HepG2 (cell line): ENCODE measurements around the gene ZNF605. TPM values are rescaled to one million over a fixed set of nuclear protein-coding genes. Genes with fewer than 3 reads are reported as not detected.

Experiments
- CBFB ChIP-seq: sonication (generic); formaldehyde crosslinking; IDR thresholded peaks from 2 replicates; pipeline ENCODE4 v1.4.0; 2020; ENCODE audit warnings: missing genetic modification reagents
- FOXK2 ChIP-seq: fragments of 450-650 bp; IDR thresholded peaks from 2 replicates; pipeline ENCODE4 v1.6.1; 2016
- HDAC2 ChIP-seq: sonication (generic); formaldehyde crosslinking; IDR thresholded peaks from 2 replicates; pipeline ENCODE4 v1.4.0; 2020; ENCODE audit warnings: missing genetic modification reagents
- HMG20A ChIP-seq: IDR thresholded peaks from 2 replicates; pipeline ENCODE4 v1.6.1; 2016; ENCODE audit warnings: borderline replicate concordance
- HNRNPL ChIP-seq: fragments of 200-400 bp; formaldehyde crosslinking; IDR thresholded peaks from 2 replicates; pipeline ENCODE4 v1.6.1; 2017; ENCODE audit warnings: mild to moderate bottlenecking, low read depth, low read length
- NCOR1 ChIP-seq: fragments of 200-600 bp; sonication (generic); IDR thresholded peaks from 2 replicates; pipeline ENCODE4 v1.7.0; 2017; ENCODE audit warnings: antibody characterized with exemption, low read length, borderline replicate concordance
- NFIB ChIP-seq: sonication (generic); formaldehyde crosslinking; IDR thresholded peaks from 2 replicates; pipeline ENCODE4 v1.9.0; 2021; ENCODE audit warnings: missing genetic modification reagents, mild to moderate bottlenecking, borderline replicate concordance
- PITX1 ChIP-seq: sonication (generic); formaldehyde crosslinking; IDR thresholded peaks from 2 replicates; pipeline ENCODE4 v1.5.1; 2020; ENCODE audit warnings: mild to moderate bottlenecking, missing genetic modification reagents
- RORA ChIP-seq: sonication (generic); formaldehyde crosslinking; IDR thresholded peaks from 2 replicates; pipeline ENCODE4 v1.5.0; 2020; ENCODE audit warnings: mild to moderate bottlenecking, missing genetic modification reagents, moderate library complexity
- SALL2 ChIP-seq: sonication (generic); formaldehyde crosslinking; IDR thresholded peaks from 2 replicates; pipeline ENCODE4 v1.8.1; 2023; ENCODE audit warnings: mild to moderate bottlenecking, missing genetic modification reagents, inconsistent platforms
- TRIM22 ChIP-seq: fragments of 450-650 bp; IDR thresholded peaks from 2 replicates; pipeline ENCODE4 v1.6.1; 2017
- ZNF160 ChIP-seq: sonication (generic); formaldehyde crosslinking; IDR thresholded peaks from 2 replicates; pipeline ENCODE4 v1.8.0; 2022; ENCODE audit warnings: mild to moderate bottlenecking, inconsistent platforms, missing genetic modification reagents
- ZNF343 ChIP-seq: sonication (generic); formaldehyde crosslinking; IDR thresholded peaks from 2 replicates; pipeline ENCODE4 v1.4.0; 2020; ENCODE audit warnings: mild to moderate bottlenecking, missing genetic modification reagents
- ZNF577 ChIP-seq: sonication (generic); formaldehyde crosslinking; IDR thresholded peaks from 2 replicates; pipeline ENCODE4 v1.4.0; 2020; ENCODE audit warnings: mild to moderate bottlenecking, low read depth, missing genetic modification reagents, borderline replicate concordance
- polyA plus RNA-seq, 8 experiments: library from polyadenylated mRNA; depleted of rRNA in 3 of 8; stranded (reverse) in 7 of 8; unstranded in 1 of 8; fragments of >200 nt; fragmentation: Illumina TruSeq in 4 of 8; extraction: Trizol in 4 of 8; gene quantifications; 2 replicates each; pipeline versions ENCODE4 v1.2.1 to v1.2.3, GENCODE V29; 2011 to 2016; ENCODE audit warnings: low read depth in 4 of 8, missing spikeins in 1 of 8, mixed read lengths in 1 of 8; ENCODE audit not compliant: insufficient read depth in 1 of 8
- total RNA-seq, 5 experiments: library from RNA; depleted of rRNA; stranded (reverse); fragments of >200 nt; fragmentation: Illumina TruSeq; extraction: Trizol; gene quantifications; 2 replicates each; pipeline ENCODE4 v1.2.3, GENCODE V29; 2016; ENCODE audit warnings: low read depth in 1 of 5
- TF ChIP-seq, protein P1 (sequence below): IDR thresholded peaks from 2 replicates; pipeline ENCODE4 v1.6.1; 2012; ENCODE audit warnings: low read length, improper control_type of control experiment
- TF ChIP-seq, protein P2 (sequence below): sonication (generic); formaldehyde crosslinking; IDR thresholded peaks from 2 replicates; pipeline ENCODE4 v1.5.0; 2020; ENCODE audit warnings: mild to moderate bottlenecking, missing genetic modification reagents, borderline replicate concordance
- TF ChIP-seq, protein P3 (sequence below): sonication (generic); formaldehyde crosslinking; IDR thresholded peaks from 2 replicates; pipeline ENCODE4 v1.9.0; 2021; ENCODE audit warnings: mild to moderate bottlenecking, missing genetic modification reagents

The ZNF605 gene
- total and polyA plus RNA-seq, 2 of the 13 experiments (the other 11 are each of a cell fraction or from before 2014, with no cell fraction given), result 6.7 to 6.8 TPM

DNA sequence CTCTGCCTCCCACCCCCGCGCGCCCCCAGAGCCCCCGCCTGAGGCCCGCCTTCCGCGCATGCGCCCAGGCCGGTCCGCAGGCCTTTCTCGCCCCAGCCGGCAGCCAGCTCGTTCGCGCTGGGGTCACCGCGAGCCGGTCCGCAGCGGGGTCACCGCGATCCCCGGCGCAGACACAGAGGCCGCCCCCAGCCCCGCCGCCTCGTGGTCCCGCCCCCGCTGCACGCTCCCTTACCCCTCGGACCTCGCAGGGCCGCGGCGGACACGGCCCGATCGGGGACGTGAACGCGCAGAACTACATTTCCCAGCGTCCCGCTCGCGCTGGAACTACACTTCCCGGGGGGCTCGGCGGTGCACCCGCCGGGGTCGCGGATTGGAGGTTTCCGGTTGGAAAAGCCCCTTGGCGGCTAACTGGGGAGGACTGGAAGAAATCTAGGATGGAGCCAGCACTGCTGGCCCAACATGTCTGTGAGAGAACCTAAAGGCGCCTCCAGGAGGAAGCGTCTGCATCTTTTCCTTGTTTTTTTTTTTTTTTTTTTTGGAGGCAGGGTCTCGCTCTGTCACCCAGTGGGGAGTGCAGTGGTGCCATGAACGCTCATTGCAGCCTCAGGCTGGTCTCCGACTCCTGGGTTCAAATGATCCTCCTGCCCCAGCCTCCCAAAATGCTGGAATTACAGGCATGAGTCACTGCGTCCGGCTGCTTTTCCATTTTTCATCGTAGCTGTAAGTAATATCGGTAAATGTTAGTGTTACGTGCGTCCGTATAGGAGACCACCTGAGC is at the start of gene ZNF605 (continued):
- TF ChIP-seq HDAC2 (CRISPR knock-in tag), result no peak
- no peak for TF ChIP-seq NFIB (CRISPR knock-in tag)
- no peak for TF ChIP-seq ZNF343
- no peak for TF ChIP-seq HMG20A (CRISPR knock-in tag)
- TF ChIP-seq, protein P1, sequence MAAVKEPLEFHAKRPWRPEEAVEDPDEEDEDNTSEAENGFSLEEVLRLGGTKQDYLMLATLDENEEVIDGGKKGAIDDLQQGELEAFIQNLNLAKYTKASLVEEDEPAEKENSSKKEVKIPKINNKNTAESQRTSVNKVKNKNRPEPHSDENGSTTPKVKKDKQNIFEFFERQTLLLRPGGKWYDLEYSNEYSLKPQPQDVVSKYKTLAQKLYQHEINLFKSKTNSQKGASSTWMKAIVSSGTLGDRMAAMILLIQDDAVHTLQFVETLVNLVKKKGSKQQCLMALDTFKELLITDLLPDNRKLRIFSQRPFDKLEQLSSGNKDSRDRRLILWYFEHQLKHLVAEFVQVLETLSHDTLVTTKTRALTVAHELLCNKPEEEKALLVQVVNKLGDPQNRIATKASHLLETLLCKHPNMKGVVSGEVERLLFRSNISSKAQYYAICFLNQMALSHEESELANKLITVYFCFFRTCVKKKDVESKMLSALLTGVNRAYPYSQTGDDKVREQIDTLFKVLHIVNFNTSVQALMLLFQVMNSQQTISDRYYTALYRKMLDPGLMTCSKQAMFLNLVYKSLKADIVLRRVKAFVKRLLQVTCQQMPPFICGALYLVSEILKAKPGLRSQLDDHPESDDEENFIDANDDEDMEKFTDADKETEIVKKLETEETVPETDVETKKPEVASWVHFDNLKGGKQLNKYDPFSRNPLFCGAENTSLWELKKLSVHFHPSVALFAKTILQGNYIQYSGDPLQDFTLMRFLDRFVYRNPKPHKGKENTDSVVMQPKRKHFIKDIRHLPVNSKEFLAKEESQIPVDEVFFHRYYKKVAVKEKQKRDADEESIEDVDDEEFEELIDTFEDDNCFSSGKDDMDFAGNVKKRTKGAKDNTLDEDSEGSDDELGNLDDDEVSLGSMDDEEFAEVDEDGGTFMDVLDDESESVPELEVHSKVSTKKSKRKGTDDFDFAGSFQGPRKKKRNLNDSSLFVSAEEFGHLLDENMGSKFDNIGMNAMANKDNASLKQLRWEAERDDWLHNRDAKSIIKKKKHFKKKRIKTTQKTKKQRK, result no peak
- TF ChIP-seq ZNF577, result no peak
- TF ChIP-seq RORA (CRISPR knock-in tag), result no peak
- TF ChIP-seq, protein P2, sequence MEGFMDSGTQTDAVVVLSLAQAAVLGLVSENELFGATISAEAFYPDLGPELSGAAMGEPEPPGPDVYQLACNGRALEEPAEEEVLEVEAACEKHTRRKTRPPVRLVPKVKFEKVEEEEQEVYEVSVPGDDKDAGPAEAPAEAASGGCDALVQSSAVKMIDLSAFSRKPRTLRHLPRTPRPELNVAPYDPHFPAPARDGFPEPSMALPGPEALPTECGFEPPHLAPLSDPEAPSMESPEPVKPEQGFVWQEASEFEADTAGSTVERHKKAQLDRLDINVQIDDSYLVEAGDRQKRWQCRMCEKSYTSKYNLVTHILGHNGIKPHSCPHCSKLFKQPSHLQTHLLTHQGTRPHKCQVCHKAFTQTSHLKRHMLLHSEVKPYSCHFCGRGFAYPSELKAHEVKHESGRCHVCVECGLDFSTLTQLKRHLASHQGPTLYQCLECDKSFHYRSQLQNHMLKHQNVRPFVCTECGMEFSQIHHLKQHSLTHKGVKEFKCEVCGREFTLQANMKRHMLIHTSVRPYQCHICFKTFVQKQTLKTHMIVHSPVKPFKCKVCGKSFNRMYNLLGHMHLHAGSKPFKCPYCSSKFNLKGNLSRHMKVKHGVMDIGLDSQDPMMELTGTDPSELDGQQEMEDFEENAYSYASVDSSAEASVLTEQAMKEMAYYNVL (CRISPR knock-in tag), result no peak
- no peak for TF ChIP-seq HNRNPL
- no peak for TF ChIP-seq CBFB
- TF ChIP-seq TRIM22, result no peak
- TF ChIP-seq, protein P3, sequence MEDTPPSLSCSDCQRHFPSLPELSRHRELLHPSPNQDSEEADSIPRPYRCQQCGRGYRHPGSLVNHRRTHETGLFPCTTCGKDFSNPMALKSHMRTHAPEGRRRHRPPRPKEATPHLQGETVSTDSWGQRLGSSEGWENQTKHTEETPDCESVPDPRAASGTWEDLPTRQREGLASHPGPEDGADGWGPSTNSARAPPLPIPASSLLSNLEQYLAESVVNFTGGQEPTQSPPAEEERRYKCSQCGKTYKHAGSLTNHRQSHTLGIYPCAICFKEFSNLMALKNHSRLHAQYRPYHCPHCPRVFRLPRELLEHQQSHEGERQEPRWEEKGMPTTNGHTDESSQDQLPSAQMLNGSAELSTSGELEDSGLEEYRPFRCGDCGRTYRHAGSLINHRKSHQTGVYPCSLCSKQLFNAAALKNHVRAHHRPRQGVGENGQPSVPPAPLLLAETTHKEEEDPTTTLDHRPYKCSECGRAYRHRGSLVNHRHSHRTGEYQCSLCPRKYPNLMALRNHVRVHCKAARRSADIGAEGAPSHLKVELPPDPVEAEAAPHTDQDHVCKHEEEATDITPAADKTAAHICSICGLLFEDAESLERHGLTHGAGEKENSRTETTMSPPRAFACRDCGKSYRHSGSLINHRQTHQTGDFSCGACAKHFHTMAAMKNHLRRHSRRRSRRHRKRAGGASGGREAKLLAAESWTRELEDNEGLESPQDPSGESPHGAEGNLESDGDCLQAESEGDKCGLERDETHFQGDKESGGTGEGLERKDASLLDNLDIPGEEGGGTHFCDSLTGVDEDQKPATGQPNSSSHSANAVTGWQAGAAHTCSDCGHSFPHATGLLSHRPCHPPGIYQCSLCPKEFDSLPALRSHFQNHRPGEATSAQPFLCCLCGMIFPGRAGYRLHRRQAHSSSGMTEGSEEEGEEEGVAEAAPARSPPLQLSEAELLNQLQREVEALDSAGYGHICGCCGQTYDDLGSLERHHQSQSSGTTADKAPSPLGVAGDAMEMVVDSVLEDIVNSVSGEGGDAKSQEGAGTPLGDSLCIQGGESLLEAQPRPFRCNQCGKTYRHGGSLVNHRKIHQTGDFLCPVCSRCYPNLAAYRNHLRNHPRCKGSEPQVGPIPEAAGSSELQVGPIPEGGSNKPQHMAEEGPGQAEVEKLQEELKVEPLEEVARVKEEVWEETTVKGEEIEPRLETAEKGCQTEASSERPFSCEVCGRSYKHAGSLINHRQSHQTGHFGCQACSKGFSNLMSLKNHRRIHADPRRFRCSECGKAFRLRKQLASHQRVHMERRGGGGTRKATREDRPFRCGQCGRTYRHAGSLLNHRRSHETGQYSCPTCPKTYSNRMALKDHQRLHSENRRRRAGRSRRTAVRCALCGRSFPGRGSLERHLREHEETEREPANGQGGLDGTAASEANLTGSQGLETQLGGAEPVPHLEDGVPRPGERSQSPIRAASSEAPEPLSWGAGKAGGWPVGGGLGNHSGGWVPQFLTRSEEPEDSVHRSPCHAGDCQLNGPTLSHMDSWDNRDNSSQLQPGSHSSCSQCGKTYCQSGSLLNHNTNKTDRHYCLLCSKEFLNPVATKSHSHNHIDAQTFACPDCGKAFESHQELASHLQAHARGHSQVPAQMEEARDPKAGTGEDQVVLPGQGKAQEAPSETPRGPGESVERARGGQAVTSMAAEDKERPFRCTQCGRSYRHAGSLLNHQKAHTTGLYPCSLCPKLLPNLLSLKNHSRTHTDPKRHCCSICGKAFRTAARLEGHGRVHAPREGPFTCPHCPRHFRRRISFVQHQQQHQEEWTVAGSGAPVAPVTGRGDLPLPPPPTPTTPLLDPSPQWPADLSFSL (CRISPR knock-in tag), result no peak
- no peak for TF ChIP-seq FOXK2
- TF ChIP-seq ZNF160, result no peak; the same call in 1 of the 2 replicates
- 0 out of 2 replicates have a peak, but pooled peaks have one; percentile 19 for TF ChIP-seq PITX1 (CRISPR knock-in tag)
- TF ChIP-seq SALL2 (CRISPR knock-in tag), result peak; percentile 86
- TF ChIP-seq NCOR1, result no peak
